HCT116 (cell line): ENCODE results near the gene WHRN. TPM values are rescaled to one million over a fixed set of nuclear protein-coding genes. Genes with fewer than 3 reads are reported as not detected.

Experiments
- ATAC-seq: fragments of 200-7000 bp; cut with Tn5 transposase; 2 replicates; pipeline ENCODE4 v1.9.1; 2020; ENCODE audit warnings: mild to moderate bottlenecking, moderate library complexity
- BruUV-seq: library from RNA; stranded (reverse); fragments of 400-500 nt; replicated peaks from 2 replicates; lab custom pipeline; 2021; lab: Mats Ljungman, UMichigan
- CTCF ChIA-PET: fragments of 300-600 bp; sonication (Branson Sonifier 250); formaldehyde crosslinking; loops from one replicate; lab custom pipeline; 2021; ENCODE audit warnings: antibody characterized with exemption; lab: Charles Lee
- POLR2A ChIA-PET: fragments of 300-600, 350-600 bp; sonication (Branson Sonifier 250); formaldehyde crosslinking; loops from one replicate; lab custom pipeline; 2021; ENCODE audit warnings: antibody characterized with exemption; lab: Charles Lee
- RAD21 ChIA-PET, 2 experiments: fragments of 300-600 bp; sonication (Branson Sonifier 250); formaldehyde crosslinking; loops; one replicate each; lab custom pipeline; 2023; ENCODE audit warnings: low total read pairs in 2 of 2; ENCODE audit not compliant: uncharacterized antibody in 2 of 2, unreplicated experiment in 2 of 2, low non-redundant PET in 1 of 2; lab: Charles Lee
- DNase-seq: peaks from one replicate; pipeline ENCODE4 v3.0.0-alpha.2; 2010; ENCODE audit warnings: low read depth, low spot score
- H2AFZ ChIP-seq: fragments of 200-600 bp; shearing (Covaris generic), sonication (generic); 2 replicates; pipeline ENCODE4 v1.6.1; 2017; ENCODE audit warnings: low read depth, mixed run types, mixed read lengths, antibody characterized with exemption, low read length; ENCODE audit not compliant: poor library complexity, severe bottlenecking
- H3K27ac ChIP-seq: 2 replicates; pipeline ENCODE4 v1.5.1; 2012; ENCODE audit warnings: low read depth, low read length
- H3K27me3 ChIP-seq: fragments of 200-600 bp; sonication (generic); 2 replicates; pipeline ENCODE4 v1.6.1; 2016; ENCODE audit warnings: mixed run types, low read length, mixed read lengths; ENCODE audit not compliant: insufficient read depth
- H3K36me3 ChIP-seq, 2 experiments: fragments of 200-500 bp in 1 of 2; fragments of 200-600 bp in 1 of 2; sonication (Bioruptor generic) in 1 of 2; sonication (generic) in 1 of 2; 2 replicates each; pipeline versions ENCODE4 v1.5.1 to v1.6.1; 2014 to 2016; ENCODE audit warnings: low read length in 2 of 2, inconsistent platforms in 1 of 2, mixed read lengths in 1 of 2, mixed run types in 1 of 2; ENCODE audit not compliant: insufficient read depth in 2 of 2, control insufficient read depth in 1 of 2
- H3K4me1 ChIP-seq, 2 experiments: fragments of 200-600 bp in 1 of 2; sonication (generic) in 1 of 2; 2 replicates each; pipeline versions ENCODE4 v1.5.1 to v1.6.1; 2012 to 2017; ENCODE audit warnings: low read length in 2 of 2, inconsistent platforms in 1 of 2, mild to moderate bottlenecking in 1 of 2, mixed read lengths in 1 of 2, mixed run types in 1 of 2, moderate library complexity in 1 of 2; ENCODE audit not compliant: insufficient read depth in 2 of 2, control insufficient read depth in 1 of 2
- H3K4me2 ChIP-seq: fragments of 200-600 bp; sonication (generic); 2 replicates; pipeline ENCODE4 v1.6.1; 2017; ENCODE audit warnings: mixed run types, low read length, mixed read lengths
- H3K4me3 ChIP-seq, 2 experiments: fragments of 200-600 bp in 1 of 2; sonication (generic) in 1 of 2; replicated peaks in 1 of 2; 2 replicates each; pipeline ENCODE4 v1.5.1; 2011 to 2016; ENCODE audit warnings: low read length in 2 of 2, control low read depth in 1 of 2, low read depth in 1 of 2, mild to moderate bottlenecking in 1 of 2, mixed read lengths in 1 of 2, mixed run types in 1 of 2
- H3K79me2 ChIP-seq: fragments of 200-600 bp; sonication (generic); 2 replicates; pipeline ENCODE4 v1.6.1; 2017; ENCODE audit warnings: mild to moderate bottlenecking, mixed run types, low read length, moderate library complexity, mixed read lengths; ENCODE audit not compliant: insufficient read depth
- H3K9ac ChIP-seq: fragments of 200-600 bp; sonication (generic); 2 replicates; pipeline ENCODE4 v1.6.1; 2016; ENCODE audit warnings: low read length, mixed read lengths
- H3K9me2 ChIP-seq: fragments of 200-600 bp; sonication (generic), shearing (Covaris generic); 2 replicates; pipeline ENCODE4 v1.6.1; 2017; ENCODE audit warnings: mixed run types, mild to moderate bottlenecking, moderate library complexity; ENCODE audit not compliant: insufficient read depth
- H3K9me3 ChIP-seq, 2 experiments: fragments of 200-500 bp in 1 of 2; fragments of 200-600 bp in 1 of 2; sonication (Bioruptor generic) in 1 of 2; sonication (generic) in 1 of 2; 2 replicates each; pipeline ENCODE4 v1.6.1; 2014 to 2017; ENCODE audit warnings: low read length in 2 of 2, mixed read lengths in 2 of 2, inconsistent platforms in 1 of 2, low read depth in 1 of 2, mild to moderate bottlenecking in 1 of 2, mixed run types in 1 of 2, moderate library complexity in 1 of 2; ENCODE audit not compliant: control insufficient read depth in 1 of 2, insufficient read depth in 1 of 2
- H4K20me1 ChIP-seq: fragments of 200-600 bp; sonication (generic), shearing (Covaris generic); 2 replicates; pipeline ENCODE4 v1.6.1; 2017; ENCODE audit warnings: mixed run types, mild to moderate bottlenecking, moderate library complexity; ENCODE audit not compliant: insufficient read depth
- CBX3 ChIP-seq: IDR thresholded peaks from 2 replicates; pipeline ENCODE4 v1.6.1; 2012; ENCODE audit warnings: low read depth
- EGR1 ChIP-seq: IDR thresholded peaks from 2 replicates; pipeline ENCODE4 v1.6.1; 2012; ENCODE audit warnings: low read depth
- EZH2 ChIP-seq: fragments of 200-600 bp; sonication (generic); IDR thresholded peaks from 2 replicates; pipeline ENCODE4 v1.6.1; 2017; ENCODE audit warnings: antibody characterized with exemption, mixed run types
- EZH2phosphoT487 ChIP-seq: fragments of 200-600 bp; IDR thresholded peaks from 2 replicates; pipeline ENCODE4 v1.6.1; 2018; ENCODE audit warnings: antibody characterized with exemption, borderline replicate concordance
- JUND ChIP-seq: IDR thresholded peaks from 2 replicates; pipeline ENCODE4 v1.6.1; 2012
- POLR2A ChIP-seq: IDR thresholded peaks from 2 replicates; pipeline ENCODE4 v1.7.0; 2011; ENCODE audit warnings: borderline replicate concordance; ENCODE audit not compliant: insufficient read depth, insufficient read length; ENCODE audit errors: extremely low read depth
- POLR2AphosphoS5 ChIP-seq: IDR thresholded peaks from 2 replicates; pipeline ENCODE4 v1.6.1; 2011; ENCODE audit warnings: mild to moderate bottlenecking, low read depth, low read length, moderate library complexity
- SIN3A ChIP-seq: IDR thresholded peaks from 2 replicates; pipeline ENCODE4 v1.6.1; 2012; ENCODE audit warnings: low read depth
- TCF7L2 ChIP-seq: IDR thresholded peaks from 2 replicates; pipeline ENCODE4 v1.7.0; 2011; ENCODE audit warnings: borderline replicate concordance, inconsistent platforms; ENCODE audit not compliant: insufficient read depth, insufficient read length; ENCODE audit errors: extremely low read depth
- ZFX ChIP-seq: fragments of 450-650 bp; IDR thresholded peaks from 2 replicates; pipeline ENCODE4 v1.6.1; 2017
- ZNF274 ChIP-seq: fragments of 200-500 bp; sonication (Bioruptor generic); IDR thresholded peaks from 2 replicates; pipeline ENCODE4 v1.6.1; 2014; ENCODE audit warnings: mild to moderate bottlenecking, low read depth, low read length, inconsistent platforms
- intact Hi-C: fragments of 100-400 bp; cut with micrococcal nuclease; formaldehyde crosslinking; loops from 2 replicates; pipeline ENCODE4 v1.10.0; 2022
- total RNA-seq: library from RNA; stranded (reverse); gene quantifications from one replicate; pipeline ENCODE4 v1.2.1, GENCODE V29; 2021; ENCODE audit not compliant: unreplicated experiment
- TF ChIP-seq, protein P1 (sequence below): IDR thresholded peaks from 2 replicates; pipeline ENCODE4 v1.6.1; 2012
- TF ChIP-seq, protein P2 (sequence below): IDR thresholded peaks from 2 replicates; pipeline ENCODE4 v1.6.1; 2012
- TF ChIP-seq, protein P3 (sequence below): IDR thresholded peaks from 2 replicates; pipeline ENCODE4 v1.6.1; 2012; ENCODE audit warnings: low read depth
- TF ChIP-seq, protein P4 (sequence below), 3 experiments: fragments of 200-600 bp in 1 of 3; sonication (generic) in 1 of 3; IDR thresholded peaks in 2 of 3; conservative IDR thresholded peaks in 1 of 3; 2 replicates each; pipeline ENCODE4 v1.5.1; 2012 to 2017; ENCODE audit warnings: low read depth in 2 of 3, low read length in 2 of 3, antibody characterized with exemption in 1 of 3, borderline replicate concordance in 1 of 3, control low read depth in 1 of 3, mild to moderate bottlenecking in 1 of 3, mixed read lengths in 1 of 3, mixed run types in 1 of 3, moderate library complexity in 1 of 3; ENCODE audit not compliant: insufficient read depth in 1 of 3

The WHRN gene
- total RNA-seq, 1 experiment from 2014 or later, result 12.8 TPM

DNA sequence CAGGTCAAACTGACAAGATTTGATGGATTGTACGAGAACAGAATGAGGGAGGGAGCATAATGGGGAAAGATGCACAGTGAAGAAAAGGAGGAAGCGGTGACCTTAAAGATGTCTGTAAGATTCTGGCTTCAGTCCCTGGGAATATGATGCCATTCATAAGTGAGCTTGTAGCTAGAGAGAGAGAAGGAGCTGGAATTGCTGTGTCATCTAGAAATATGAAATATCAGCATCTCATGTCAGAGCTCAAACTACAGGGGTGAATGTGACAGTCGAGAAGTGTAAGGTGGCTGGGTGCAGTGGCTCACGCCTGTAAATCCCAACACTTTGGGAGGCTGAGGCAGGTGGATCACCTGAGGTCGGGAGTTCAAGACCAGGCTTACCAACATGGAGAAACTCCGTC is 24.0 kb upstream of the WHRN start:
- Histone ChIP-seq H3K9me2 (no peaks in the 10 kb centered on the region), H2AFZ (no peak overlapping the region), H3K4me3 (no peak overlapping the region), H3K36me3 (no peaks in the 10 kb centered on the region), H3K9ac (no peak overlapping the region), H4K20me1 (no peaks in the 10 kb centered on the region), H3K4me2 (no peak overlapping the region), H3K4me1 (peaks cover 3 to 13% of the 10 kb centered on the region in 2 experiments; a peak in 3 of 4 replicates), H3K79me2 (no peaks in the 10 kb centered on the region), H3K27ac (no peak overlapping the region), H3K9me3 (no peaks in the 10 kb centered on the region), H3K27me3 (no peaks in the 10 kb centered on the region)
- RAD21 ChIA-PET, result no interaction called here
- CTCF ChIA-PET, result interaction anchor here (0.7 to 1.8 kb wide), 2 partner anchors 9 to 144 kb away, joined by 3 to 8 read pairs; no protein-coding TSS in a partner anchor
- BruUV-seq, result no TSS peak
- DNase-seq (no peak), ATAC-seq (no peak)
- TF ChIP-seq EZH2phosphoT487 (no peak), ZNF274 (no peak), POLR2AphosphoS5 (no peak), CBX3 (no peak), ZFX (no peak)
- intact Hi-C loops, result no loop called here
- POLR2A ChIA-PET, result no interaction called here

DNA sequence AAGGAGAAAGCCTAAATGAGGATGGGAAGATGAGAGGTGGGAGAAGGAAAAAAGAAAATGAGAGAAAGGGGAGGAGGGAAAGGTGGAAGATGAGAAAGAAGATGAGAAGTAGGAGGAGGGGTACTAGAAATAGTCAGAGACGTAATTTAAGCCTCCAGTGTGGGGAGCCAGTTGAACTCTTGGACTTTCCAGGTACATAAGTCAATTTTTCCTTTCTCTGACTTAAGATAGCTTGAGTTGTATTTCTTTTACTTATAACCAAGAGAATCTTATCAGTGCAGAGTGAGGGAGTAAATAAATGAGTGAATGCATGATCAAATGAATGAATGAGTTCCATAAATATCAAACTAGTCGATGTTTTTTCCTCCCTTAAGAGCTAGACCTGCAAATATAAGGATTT is 21.5 kb upstream of the WHRN start:
- no peak for ATAC-seq
- TF ChIP-seq, protein P1, sequence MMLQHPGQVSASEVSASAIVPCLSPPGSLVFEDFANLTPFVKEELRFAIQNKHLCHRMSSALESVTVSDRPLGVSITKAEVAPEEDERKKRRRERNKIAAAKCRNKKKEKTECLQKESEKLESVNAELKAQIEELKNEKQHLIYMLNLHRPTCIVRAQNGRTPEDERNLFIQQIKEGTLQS, result no peak
- TF ChIP-seq SIN3A (no peak), ZNF274 (no peak), POLR2A (no peak), JUND (no peak), EGR1 (no peak), EZH2phosphoT487 (no peak), TCF7L2 (no peak), POLR2AphosphoS5 (no peak), EZH2 (no peak)
- TF ChIP-seq, protein P2, sequence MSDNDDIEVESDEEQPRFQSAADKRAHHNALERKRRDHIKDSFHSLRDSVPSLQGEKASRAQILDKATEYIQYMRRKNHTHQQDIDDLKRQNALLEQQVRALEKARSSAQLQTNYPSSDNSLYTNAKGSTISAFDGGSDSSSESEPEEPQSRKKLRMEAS, result no peak
- TF ChIP-seq, protein P3, sequence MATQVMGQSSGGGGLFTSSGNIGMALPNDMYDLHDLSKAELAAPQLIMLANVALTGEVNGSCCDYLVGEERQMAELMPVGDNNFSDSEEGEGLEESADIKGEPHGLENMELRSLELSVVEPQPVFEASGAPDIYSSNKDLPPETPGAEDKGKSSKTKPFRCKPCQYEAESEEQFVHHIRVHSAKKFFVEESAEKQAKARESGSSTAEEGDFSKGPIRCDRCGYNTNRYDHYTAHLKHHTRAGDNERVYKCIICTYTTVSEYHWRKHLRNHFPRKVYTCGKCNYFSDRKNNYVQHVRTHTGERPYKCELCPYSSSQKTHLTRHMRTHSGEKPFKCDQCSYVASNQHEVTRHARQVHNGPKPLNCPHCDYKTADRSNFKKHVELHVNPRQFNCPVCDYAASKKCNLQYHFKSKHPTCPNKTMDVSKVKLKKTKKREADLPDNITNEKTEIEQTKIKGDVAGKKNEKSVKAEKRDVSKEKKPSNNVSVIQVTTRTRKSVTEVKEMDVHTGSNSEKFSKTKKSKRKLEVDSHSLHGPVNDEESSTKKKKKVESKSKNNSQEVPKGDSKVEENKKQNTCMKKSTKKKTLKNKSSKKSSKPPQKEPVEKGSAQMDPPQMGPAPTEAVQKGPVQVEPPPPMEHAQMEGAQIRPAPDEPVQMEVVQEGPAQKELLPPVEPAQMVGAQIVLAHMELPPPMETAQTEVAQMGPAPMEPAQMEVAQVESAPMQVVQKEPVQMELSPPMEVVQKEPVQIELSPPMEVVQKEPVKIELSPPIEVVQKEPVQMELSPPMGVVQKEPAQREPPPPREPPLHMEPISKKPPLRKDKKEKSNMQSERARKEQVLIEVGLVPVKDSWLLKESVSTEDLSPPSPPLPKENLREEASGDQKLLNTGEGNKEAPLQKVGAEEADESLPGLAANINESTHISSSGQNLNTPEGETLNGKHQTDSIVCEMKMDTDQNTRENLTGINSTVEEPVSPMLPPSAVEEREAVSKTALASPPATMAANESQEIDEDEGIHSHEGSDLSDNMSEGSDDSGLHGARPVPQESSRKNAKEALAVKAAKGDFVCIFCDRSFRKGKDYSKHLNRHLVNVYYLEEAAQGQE, result no peak
- TF ChIP-seq, protein P4, sequence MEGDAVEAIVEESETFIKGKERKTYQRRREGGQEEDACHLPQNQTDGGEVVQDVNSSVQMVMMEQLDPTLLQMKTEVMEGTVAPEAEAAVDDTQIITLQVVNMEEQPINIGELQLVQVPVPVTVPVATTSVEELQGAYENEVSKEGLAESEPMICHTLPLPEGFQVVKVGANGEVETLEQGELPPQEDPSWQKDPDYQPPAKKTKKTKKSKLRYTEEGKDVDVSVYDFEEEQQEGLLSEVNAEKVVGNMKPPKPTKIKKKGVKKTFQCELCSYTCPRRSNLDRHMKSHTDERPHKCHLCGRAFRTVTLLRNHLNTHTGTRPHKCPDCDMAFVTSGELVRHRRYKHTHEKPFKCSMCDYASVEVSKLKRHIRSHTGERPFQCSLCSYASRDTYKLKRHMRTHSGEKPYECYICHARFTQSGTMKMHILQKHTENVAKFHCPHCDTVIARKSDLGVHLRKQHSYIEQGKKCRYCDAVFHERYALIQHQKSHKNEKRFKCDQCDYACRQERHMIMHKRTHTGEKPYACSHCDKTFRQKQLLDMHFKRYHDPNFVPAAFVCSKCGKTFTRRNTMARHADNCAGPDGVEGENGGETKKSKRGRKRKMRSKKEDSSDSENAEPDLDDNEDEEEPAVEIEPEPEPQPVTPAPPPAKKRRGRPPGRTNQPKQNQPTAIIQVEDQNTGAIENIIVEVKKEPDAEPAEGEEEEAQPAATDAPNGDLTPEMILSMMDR (IDR thresholded peaks at IDR 0.05 in 2 of 3, conservative IDR thresholded peaks at IDR 0.05 in 1 of 3; ENCODE audit: borderline replicate concordance in 1 of 3, insufficient read depth in 1 of 3, low read depth in 2 of 3, low read length in 2 of 3), result no peak

More for the DNA sequence above, 21.5 kb upstream of the WHRN start:
- intact Hi-C loops, result no loop called here
- DNase-seq, result no peak
- H3K9me2 ChIP-seq, result no peaks in the 10 kb centered on the region
- no peaks in the 10 kb centered on the region for H4K20me1 ChIP-seq
- H3K9me3 ChIP-seq, result no peaks in the 10 kb centered on the region
- no peak overlapping the region for H2AFZ ChIP-seq
- CTCF ChIA-PET, result interaction anchor here (1.4 kb wide), 1 partner anchor 11 kb away, joined by 3 read pairs; no protein-coding TSS in a partner anchor
- H3K4me3 ChIP-seq, result no peak overlapping the region
- H3K36me3 ChIP-seq, result no peaks in the 10 kb centered on the region
- no peak overlapping the region for H3K4me2 ChIP-seq
- POLR2A ChIA-PET, result no interaction called here
- peaks cover 3 to 15% of the 10 kb centered on the region in 2 experiments; a peak in 3 of 4 replicates for H3K4me1 ChIP-seq
- 0 out of 2 replicates have a peak, but pooled peaks cover 9% of the 10 kb centered on the region for H3K27me3 ChIP-seq
- no TSS peak for BruUV-seq
- RAD21 ChIA-PET, result no interaction called here
- H3K79me2 ChIP-seq, result no peaks in the 10 kb centered on the region
- H3K27ac ChIP-seq, result no peak overlapping the region
- no peak overlapping the region for H3K9ac ChIP-seq
